Aorta (tissue), 5 donors: ENCODE measurements around the gene MUC6. TPM values are rescaled to one million over a fixed set of nuclear protein-coding genes. Genes with fewer than 3 reads are reported as not detected.

ENCODE experiments used
- ATAC-seq: fragments of 200-7000 bp; cut with Tn5 transposase; one replicate; pipeline ENCODE4 v1.9.1; 2022; ENCODE audit warnings: moderate library complexity; ENCODE audit not compliant: low FRiP score
- DNase-seq, 2 donors: peaks; one replicate each; pipeline ENCODE4 v3.0.0-alpha.2; 2020
- H3K27ac ChIP-seq, 2 donors: one replicate each; pipeline ENCODE4 v1.5.1; 2013; ENCODE audit warnings: low read length in 2 of 2, mild to moderate bottlenecking in 2 of 2, moderate library complexity in 2 of 2, control low read depth in 1 of 2, inconsistent platforms in 1 of 2, low read depth in 1 of 2
- H3K27me3 ChIP-seq, 2 donors: one replicate each; pipeline ENCODE4 v1.6.1; 2013; ENCODE audit warnings: control low read depth in 1 of 2, low read length in 1 of 2, mild to moderate bottlenecking in 1 of 2, moderate library complexity in 1 of 2; ENCODE audit not compliant: insufficient read depth in 2 of 2, control insufficient read depth in 1 of 2
- H3K36me3 ChIP-seq, 2 donors: one replicate each; pipeline ENCODE4 v1.6.1; 2013; ENCODE audit warnings: control low read depth in 1 of 2, low read length in 1 of 2, mild to moderate bottlenecking in 1 of 2; ENCODE audit not compliant: insufficient read depth in 2 of 2, control insufficient read depth in 1 of 2
- H3K4me1 ChIP-seq, 2 donors: one replicate each; pipeline ENCODE4 v1.6.1; 2013; ENCODE audit warnings: low read length in 2 of 2, control low read depth in 1 of 2, mild to moderate bottlenecking in 1 of 2, moderate library complexity in 1 of 2; ENCODE audit not compliant: insufficient read depth in 2 of 2, control insufficient read depth in 1 of 2
- H3K4me3 ChIP-seq, 2 donors: one replicate each; pipeline ENCODE4 v1.5.1; 2013; ENCODE audit warnings: low read length in 2 of 2, control low read depth in 1 of 2, mild to moderate bottlenecking in 1 of 2
- H3K9me3 ChIP-seq: one replicate; pipeline ENCODE4 v1.6.1; 2013; ENCODE audit warnings: mild to moderate bottlenecking, low read length; ENCODE audit not compliant: control insufficient read depth
- WGBS, 2 donors: extraction: QIAGEN DNeasy Blood & Tissue Kit; methylation state at CpG; one replicate each; pipeline ENCODE4 v1.1.7; 2013; 5-methylcytosine and 5-hydroxymethylcytosine counted together
- intact Hi-C, 2 donors: fragments of 100-400 bp; cut with DNase I; formaldehyde crosslinking; loops; one replicate each; pipeline versions ENCODE4 v1.14.2 to v1.15.0; 2022
- polyA plus RNA-seq, 2 donors: library from polyadenylated mRNA; stranded (reverse); fragments of 200-250 nt; gene quantifications; one replicate each; pipeline ENCODE4 v1.2.3, GENCODE V29; 2013
- total RNA-seq, 2 donors: library from RNA; stranded (reverse); fragmentation: NEBNext Ultra II Directional; extraction: Animal tissue kit (Norgen Biotek cat#: 25700); gene quantifications; one replicate each; pipeline ENCODE4 v1.2.1, GENCODE V29; 2021
- donor health status: healthy with polysubstance abuse.
- donor health status: Bipolar disorder and iron deficiency.
- donor health status: DM: no; HTN: no; CAD: no.
- donor health status: DM: no; HTN: no; CAD: no.
- donor health status: DM: yes; HTN: yes; CAD: no.

Gene MUC6
- total and polyA plus RNA-seq, 4 donors: under 0.01 to 0.49 TPM; not detected in 2

DNA sequence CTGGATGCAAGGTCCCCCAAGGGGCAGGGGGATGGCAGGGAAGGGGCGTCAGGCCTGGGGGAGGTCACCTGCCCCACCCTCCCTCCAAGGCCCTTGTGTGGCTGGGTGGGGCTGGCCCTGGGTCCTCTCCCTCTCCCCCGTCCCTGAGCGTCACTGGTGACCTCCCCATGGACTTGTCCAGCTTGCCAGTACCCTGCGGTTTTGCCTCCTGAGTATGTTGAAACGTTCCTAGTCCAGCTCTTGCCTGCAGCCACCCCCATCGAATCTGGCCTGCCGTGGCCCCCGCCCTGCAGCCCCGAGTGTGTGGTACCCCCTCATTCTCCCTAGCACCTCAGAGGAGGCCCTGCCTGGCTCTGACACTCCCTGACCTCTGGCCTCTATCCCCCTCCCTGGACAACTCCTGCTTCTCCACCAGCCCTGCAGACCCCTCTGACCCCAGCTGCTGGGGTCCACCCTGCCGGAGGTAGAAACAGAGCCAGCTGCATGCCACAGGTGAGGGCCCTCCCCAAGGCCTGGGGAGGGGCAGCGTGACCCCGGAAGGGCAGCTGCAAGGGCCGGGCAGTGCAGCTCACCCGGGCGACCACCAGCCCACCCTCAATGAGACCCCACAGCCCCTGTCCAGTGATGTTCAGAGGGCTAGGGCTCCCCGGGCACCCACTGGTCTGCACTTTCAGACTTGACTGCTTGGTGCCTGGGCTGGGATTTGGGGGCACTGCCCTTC lies 4.1 kb upstream of the MUC6 start:
- DNase-seq (peak in 1 of 2 donors; percentile 39), ATAC-seq (no peak)
- WGBS, 2 donors: 64 to 77% methylated on average over 12 to 16 of the region's 16 CpGs
- Histone ChIP-seq H3K27me3 (no peaks in the 10 kb centered on the region), H3K36me3 (no peaks in the 10 kb centered on the region), H3K4me1 (no peaks in the 10 kb centered on the region), H3K27ac (no peak overlapping the region), H3K4me3 (no peak overlapping the region), H3K9me3 (no peaks in the 10 kb centered on the region)
- intact Hi-C loops: no loop called here

DNA sequence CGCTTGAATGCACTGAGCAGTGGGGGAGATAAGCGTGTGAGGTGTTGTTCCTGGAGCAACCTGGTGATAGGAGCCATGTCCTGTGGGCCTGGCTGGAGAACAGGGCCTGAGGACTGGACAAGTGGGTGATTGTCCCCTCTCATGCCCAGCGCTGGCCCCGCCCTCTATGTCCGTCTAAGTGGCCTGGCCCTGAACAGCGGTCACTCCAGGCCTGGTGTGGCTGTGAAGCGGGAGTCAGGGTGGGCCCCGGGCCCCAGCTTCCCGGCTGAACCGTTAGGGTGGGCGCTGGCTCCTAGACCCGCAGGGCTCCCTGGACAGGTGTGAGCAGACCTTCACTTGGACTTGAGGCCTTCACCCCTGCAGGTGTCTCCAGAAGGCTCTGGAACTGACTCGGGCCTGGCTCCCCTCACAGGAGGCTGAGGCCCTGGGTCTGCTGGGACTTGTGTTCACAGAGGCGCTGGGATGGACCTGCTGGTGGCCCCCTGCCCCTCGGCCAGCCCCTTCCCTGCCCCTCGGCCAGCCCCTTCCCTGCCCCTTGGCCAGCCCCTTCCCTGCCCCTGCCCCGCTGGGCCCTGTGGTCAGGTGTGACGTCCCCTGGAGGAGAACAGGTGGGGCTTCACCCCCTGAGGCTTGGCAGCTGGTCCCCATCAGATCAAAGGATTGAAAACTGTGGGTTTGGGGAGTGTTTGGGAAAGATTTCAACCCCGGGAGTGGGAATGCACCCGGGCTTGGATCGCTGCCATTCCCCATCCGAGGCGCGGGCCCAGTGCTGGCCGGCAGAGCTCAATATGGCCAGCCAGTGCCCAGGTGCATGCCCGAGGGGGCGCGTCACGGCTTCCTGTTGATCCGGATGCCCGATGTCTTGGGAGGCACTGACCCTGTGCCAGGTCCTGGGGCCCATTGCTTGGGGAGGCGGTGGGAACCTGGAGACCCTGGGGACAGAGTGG lies 3.2 kb upstream of the MUC6 start:
- no peak overlapping the region for H3K27ac ChIP-seq
- no peaks in the 10 kb centered on the region for H3K4me1 ChIP-seq
- intact Hi-C loops: no loop called here
- no peak for ATAC-seq
- H3K36me3 ChIP-seq: no peaks in the 10 kb centered on the region
- H3K27me3 ChIP-seq: no peaks in the 10 kb centered on the region
- H3K4me3 ChIP-seq: no peak overlapping the region
- 61 to 69% methylated on average over 32 of the region's 32 CpGs for WGBS, 2 donors
- peak in 1 of 2 donors; percentile 42 for DNase-seq
- H3K9me3 ChIP-seq: no peaks in the 10 kb centered on the region

DNA sequence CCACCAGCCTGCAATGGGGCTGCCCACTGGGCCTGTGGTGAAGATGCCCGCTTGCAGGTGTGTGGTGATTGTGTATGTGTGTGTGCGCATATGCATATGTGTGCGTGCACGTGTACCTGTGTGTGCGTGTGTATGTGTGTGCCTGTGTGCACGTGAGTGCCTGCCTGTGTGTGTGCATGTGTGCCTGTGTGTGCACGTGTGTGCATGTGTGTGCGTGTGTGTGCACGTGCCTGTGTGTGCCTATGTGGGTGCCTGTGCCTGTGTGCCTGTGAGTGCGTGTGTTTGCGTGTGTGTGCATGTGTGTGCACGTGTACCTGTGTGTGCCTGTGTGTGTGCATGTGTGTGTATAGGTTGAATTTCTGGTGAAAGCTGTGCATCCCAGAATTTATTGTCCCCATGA lies 2.4 kb upstream of the MUC6 start:
- H3K27me3 ChIP-seq: no peaks in the 10 kb centered on the region
- H3K36me3 ChIP-seq: no peaks in the 10 kb centered on the region
- no peak overlapping the region for H3K27ac ChIP-seq
- ATAC-seq (no peak), DNase-seq (no peak)
- H3K4me1 ChIP-seq: no peaks in the 10 kb centered on the region
- 90 to 94% methylated on average over 12 of the region's 12 CpGs for WGBS, 2 donors
- no peak overlapping the region for H3K4me3 ChIP-seq
- no peaks in the 10 kb centered on the region for H3K9me3 ChIP-seq
- intact Hi-C loops: no loop called here

DNA sequence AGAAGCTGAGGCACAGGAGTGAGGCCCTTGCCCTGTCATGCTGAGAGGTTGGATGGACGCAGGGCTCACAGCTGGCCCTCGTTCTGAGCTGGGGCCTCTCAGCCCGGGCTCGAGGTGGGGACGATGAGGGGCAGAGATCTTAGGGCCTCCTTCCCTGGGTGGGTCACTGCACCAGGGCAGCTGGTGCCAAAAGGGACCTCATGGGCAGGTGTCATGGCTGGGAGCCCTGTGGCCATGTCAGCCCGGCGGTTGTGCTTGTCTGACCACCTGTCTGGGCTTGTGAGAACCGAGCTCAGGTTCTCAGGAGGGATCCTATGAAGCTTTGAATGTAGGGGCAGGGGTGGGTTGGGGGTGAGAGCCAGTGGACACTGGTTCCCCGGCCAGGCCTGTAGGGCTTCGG lies 1.8 kb upstream of the MUC6 start:
- no peak for ATAC-seq
- DNase-seq: no peak
- WGBS, 2 donors: 82 to 83% methylated on average over 10 of the region's 10 CpGs
- Histone ChIP-seq H3K9me3 (no peaks in the 10 kb centered on the region), H3K4me3 (no peak overlapping the region), H3K4me1 (no peaks in the 10 kb centered on the region), H3K27ac (no peak overlapping the region), H3K27me3 (no peaks in the 10 kb centered on the region), H3K36me3 (no peaks in the 10 kb centered on the region)
- intact Hi-C loops: no loop called here

DNA sequence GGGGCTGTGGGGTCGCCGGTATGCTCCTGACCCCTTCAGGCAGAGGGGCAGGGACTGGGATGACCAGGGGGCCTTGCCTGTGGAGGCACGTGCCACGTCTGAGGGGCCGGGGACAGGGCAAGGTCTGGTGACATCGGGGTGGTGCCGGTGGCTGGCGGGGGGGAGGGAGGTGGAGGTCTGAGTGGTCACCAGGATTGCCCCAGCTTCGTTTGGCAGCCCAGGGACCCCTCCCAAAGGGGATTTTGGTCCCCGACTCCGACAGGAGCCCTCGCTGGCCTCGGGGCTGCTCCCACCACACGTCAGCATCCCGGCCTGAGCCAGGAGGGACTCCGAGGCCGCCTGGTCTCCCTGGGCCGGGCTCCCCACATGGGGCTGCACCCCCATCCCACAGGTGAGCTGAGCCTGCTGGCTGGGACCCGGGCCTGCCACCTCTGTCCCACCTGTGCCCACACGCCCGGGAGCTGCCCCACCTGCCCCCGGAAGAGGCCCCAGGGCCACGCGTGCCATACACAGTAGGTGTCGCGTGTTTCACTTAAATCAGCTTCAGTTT lies 1.1 kb upstream of the MUC6 start:
- no peak overlapping the region for H3K4me3 ChIP-seq
- no peaks in the 10 kb centered on the region for H3K27me3 ChIP-seq
- no peak overlapping the region for H3K27ac ChIP-seq
- ATAC-seq: no peak
- WGBS, 2 donors: 82 to 86% methylated on average over 22 to 26 of the region's 26 CpGs
- DNase-seq: no peak
- H3K9me3 ChIP-seq: no peaks in the 10 kb centered on the region
- H3K36me3 ChIP-seq: no peaks in the 10 kb centered on the region
- no peaks in the 10 kb centered on the region for H3K4me1 ChIP-seq
- intact Hi-C loops: no loop called here

DNA sequence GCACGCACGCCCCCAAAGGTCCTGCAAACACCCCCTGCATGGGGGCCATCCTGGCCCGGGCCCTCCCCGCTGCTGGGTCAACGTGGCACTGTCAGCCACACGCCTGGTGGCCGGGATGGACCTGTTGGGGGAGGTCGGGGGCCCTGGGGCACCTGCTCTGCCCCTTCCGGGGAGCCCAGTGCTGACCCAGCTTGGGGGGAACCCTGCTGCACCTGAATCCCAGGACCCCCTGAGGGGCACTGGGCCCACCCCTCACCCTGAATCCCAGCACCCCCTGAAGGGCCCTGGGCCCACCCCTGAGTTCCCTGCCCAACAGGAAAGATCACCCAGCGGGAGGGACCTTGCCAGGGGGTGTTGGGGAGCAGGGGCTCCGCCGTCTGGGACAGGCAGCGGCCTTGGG lies 413 bp upstream of the MUC6 start:
- H3K27ac ChIP-seq: no peak overlapping the region
- H3K4me1 ChIP-seq: no peaks in the 10 kb centered on the region
- H3K4me3 ChIP-seq: no peak overlapping the region
- WGBS, 2 donors: 68 to 69% methylated on average over 13 of the region's 13 CpGs
- no peaks in the 10 kb centered on the region for H3K36me3 ChIP-seq
- intact Hi-C loops: no loop called here
- no peaks in the 10 kb centered on the region for H3K27me3 ChIP-seq
- DNase-seq (no peak), ATAC-seq (no peak)
- no peaks in the 10 kb centered on the region for H3K9me3 ChIP-seq

DNA sequence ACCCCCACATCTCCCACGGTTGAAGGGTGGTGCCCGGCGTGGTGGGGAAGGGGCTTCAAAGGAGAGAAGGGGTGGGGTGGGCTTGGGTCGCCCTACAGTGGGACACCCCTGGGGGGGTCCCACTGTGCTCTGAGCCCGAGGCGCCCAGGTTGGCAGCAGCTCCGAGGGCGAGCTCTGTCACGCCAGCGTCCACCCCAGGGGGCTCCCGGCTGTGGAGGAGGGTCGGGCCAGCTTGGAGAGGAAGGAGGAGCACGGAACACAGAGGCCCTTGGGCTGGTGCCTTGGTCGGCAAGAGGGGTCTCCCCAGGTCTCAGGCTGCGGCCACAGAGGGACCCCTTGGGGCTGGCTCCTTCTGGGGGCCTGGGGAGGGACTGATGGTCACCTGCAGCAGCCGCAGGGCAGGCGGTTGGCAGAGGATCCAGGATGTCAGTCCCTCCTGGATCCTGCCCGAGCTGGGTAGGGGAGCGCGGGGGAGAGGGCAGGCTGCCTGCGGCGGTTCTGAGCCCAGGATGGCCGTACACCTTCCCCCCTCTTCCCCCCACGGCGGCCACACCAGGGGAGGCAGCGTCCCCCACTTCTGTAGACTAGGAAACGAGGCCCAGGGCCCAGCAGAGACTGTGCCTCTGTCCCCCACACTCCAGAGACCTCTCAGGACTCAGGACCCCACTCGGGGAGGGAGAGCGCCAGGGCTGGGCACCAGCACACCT lies 788 bp downstream of the MUC6 start:
- Histone ChIP-seq H3K27ac (no peak overlapping the region), H3K9me3 (no peaks in the 10 kb centered on the region), H3K4me3 (no peak overlapping the region), H3K36me3 (no peaks in the 10 kb centered on the region), H3K4me1 (no peaks in the 10 kb centered on the region), H3K27me3 (no peaks in the 10 kb centered on the region)
- intact Hi-C loops: no loop called here
- DNase-seq (no peak), ATAC-seq (no peak)
- 83 to 84% methylated on average over 23 to 29 of the region's 29 CpGs for WGBS, 2 donors

DNA sequence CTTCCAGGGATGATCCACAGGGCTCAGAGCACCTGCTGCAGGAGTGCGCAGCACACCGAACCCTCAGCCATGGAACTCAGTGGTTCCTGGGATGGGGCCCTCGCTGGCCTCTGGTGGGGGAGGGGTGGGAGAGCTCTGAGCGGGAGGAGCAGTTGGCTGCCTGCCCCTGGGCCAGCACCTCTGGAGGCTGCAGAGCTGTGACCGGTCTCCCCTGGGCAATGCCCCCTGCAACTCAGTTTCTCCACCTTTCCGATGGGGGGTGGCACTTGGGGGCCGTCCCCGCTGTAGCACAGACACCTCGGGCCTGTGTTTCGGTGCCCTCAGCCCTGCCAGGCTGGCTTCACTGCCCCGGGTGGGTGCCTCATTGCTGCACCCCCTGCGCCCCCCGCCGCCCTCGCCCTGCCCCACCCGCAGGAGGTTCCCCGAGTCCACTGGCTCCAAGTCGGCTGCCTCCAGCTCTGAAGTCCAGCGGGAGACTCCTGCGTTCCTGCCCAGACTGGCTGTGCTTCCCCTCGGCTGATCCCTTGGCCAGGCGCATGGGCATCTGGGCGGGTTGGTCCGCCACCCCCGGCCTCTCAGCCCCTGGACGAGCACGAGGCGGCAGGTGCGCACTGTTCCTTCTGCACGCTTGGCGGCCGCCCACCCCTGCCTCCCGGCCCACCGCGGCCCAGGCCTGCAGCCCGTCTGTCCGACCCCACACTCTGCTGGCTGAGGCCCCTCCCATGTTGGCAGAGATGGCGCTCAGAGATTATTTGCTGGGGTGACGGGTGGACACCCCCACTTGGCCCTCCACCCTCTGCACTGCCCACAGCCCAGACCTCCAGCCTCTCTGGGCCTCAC lies 1.8 kb downstream of the MUC6 start:
- WGBS, 2 donors: 21 to 34% methylated on average over 35 to 39 of the region's 39 CpGs
- H3K27me3 ChIP-seq: no peaks in the 10 kb centered on the region

More for the DNA sequence above, 1.8 kb downstream of the MUC6 start:
- intact Hi-C loops: no loop called here
- DNase-seq: no peak
- H3K27ac ChIP-seq: no peak overlapping the region
- no peaks in the 10 kb centered on the region for H3K4me1 ChIP-seq
- no peaks in the 10 kb centered on the region for H3K36me3 ChIP-seq
- H3K9me3 ChIP-seq: no peaks in the 10 kb centered on the region
- ATAC-seq: no peak
- H3K4me3 ChIP-seq: no peak overlapping the region
